GM19397 (cell line): ENCODE measurements around the gene TTC7B.

Experiments used
- ATAC-seq: cut with Tn5 transposase; IDR thresholded peaks from one replicate; pipeline ENCODE4 v1.9.1; 2021; ENCODE audit warnings: mild to moderate bottlenecking, moderate library complexity; ENCODE audit not compliant: unreplicated experiment

The TTC7B gene

DNA sequence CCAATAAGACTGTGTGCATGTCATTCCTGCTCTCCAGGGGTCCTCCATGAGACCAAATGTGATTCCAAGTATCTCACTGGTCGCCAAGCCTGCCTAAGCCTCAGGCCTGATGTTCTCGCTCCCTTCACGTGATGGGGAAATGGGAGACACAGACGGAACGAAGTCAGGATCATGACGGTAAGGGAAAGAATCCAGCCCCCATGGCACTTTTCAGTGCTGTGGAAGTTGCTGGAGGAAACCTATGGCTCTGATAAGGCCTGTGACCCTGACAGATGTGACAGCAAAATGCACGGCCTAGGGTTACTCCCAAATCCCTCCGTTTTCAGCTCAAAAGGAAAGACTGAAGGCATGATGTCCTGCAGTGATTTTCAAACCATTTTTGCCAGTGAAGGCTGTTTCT lies 234.5 kb downstream of the TTC7B start:
- no peak for ATAC-seq

DNA sequence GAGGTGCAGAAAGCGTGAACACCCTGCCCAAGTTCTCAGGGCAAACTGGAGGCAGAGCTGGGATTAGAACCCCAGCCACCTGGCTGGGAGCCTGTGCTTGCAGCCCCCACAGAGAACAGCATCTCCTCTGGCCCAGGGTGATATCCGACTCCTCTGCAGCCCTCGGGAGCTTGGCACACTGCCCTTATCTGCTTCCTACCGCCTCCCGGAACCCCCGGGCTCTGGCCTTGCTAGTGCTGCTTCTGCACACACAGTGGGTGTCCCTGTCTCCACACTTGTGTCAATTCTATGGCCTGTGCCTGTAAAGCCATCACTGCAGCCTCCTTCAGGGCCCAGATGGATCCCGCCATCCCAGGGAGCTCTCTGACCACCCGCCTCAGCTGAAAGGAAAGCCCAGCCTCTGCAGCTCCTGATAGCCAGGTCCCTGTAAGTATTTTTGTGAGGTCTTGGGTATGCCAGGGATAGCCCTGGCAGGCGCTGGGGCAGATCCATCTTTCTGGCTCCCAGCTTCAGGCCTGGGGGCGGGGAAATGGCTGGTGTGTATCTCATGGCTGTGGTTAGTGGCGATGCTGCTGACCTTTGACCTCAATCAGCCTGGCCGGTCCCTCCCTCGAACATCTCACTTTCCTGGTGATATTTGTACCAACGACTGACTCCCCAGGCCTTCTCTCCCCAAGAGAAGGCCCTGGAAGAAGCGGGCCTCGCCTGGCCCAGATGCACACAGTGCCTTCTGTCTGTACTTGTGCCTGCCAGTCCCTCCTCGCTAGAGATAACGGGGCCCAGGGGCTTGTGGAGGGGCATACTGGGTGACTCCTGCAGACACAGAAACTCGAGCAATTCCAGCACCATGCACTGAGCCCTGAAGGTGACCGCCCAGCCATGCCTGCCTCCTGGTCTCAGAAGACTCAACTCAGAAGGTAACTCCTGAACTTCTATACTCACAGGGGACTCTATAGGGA lies 235.6 kb downstream of the TTC7B start:
- no peak for ATAC-seq

DNA sequence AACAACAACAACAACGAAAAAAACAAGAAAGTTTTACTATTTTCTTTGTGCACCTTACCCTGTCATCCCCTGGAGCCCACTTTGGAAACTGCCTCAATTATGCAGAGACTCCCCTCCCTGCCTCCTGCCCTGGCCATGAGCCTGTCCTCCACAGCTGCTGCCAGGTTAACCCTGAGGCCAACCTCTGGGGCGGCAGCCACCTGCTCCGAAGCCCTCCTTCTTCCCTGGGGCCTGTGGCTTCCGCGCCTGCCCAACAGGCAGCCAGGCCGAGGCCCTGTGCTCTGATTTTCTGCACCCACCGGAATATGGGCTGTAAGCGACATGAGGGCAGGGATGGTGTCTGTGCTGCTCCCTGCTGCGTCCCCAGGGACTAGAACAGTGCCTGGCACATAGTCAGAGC lies 236.4 kb downstream of the TTC7B start:
- ATAC-seq: no peak

DNA sequence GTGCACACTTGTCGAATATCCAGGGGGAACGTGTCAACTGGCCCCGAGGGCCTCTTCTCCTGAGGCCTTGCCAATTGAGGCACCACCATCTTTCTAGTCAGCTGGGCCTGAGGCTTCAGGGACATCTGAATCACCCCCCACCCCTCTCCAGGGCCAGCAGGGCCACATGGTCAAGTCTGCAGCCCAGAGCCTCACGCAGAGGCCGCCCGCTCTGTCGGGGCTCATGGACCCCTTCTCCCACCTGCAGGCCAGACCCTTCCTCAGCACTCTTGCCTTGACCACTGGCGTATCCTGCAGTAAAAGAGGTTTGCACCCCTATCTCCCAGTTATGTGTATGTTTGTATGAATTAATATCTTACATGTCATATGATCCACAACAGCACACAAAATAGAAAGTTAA lies 237.1 kb downstream of the TTC7B start:
- no peak for ATAC-seq

DNA sequence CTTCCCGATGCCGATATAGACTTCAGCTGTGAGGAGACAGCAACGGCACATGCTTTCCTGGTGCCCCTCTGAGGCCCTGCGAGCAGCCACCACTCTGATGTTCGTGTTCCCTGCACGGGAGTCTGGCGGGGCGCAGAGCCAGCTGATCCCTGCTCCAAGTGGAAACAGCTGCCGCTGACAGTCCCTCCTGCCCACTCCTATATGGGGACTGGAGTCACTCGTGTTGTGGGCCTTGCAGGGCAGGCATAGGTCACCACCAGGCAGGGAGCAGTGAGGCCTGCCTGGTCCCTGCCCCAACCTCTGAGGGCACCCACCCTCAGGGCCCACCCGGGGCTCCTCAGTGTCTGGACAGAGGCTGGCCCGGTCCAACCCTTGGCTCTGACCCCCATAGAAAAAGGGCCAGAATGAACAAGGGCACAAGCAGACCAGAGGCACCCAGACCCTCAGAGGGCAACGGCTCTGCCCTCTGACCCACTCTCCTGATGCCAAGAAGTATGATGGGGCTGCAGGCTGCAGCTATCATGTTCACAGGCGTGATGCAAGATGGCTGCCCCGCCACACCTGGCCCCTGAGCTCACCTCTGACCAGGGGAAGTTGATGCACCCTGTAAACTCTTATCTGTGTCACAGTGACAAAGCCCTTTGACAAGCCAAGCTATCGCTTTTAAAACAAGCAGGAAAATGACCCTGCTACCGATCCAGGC lies 237.8 kb downstream of the TTC7B start:
- ATAC-seq: no peak

DNA sequence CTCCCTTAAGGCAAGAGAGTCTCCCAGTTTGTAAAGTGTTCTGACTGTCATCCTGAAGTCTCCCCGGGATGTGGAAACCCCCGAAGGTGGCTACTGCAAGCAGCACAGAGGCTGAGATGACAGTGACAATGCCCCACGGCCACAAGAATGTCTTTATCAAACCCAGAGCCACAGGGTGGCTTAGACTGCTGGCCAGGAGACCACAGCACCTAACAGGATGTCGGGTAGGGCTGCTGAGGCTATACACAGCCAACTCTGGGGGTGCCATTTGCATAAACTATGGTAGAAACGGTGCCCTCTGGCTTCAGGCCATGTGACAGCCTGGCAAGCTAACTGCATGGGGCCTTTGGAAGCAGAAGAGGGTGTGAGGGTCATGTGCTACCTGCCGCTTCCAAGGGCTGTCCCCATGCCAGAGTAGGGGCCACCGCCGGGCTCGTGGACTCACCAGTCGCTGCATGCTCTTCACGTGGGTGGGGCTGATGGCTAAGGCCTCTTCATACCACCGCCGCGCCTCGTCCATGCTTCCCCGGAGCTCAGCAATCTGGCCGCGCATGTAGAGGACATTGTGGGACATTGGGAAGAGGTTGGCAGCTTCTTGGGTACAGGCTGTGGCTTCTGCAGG lies 238.5 kb downstream of the TTC7B start:
- no peak for ATAC-seq

DNA sequence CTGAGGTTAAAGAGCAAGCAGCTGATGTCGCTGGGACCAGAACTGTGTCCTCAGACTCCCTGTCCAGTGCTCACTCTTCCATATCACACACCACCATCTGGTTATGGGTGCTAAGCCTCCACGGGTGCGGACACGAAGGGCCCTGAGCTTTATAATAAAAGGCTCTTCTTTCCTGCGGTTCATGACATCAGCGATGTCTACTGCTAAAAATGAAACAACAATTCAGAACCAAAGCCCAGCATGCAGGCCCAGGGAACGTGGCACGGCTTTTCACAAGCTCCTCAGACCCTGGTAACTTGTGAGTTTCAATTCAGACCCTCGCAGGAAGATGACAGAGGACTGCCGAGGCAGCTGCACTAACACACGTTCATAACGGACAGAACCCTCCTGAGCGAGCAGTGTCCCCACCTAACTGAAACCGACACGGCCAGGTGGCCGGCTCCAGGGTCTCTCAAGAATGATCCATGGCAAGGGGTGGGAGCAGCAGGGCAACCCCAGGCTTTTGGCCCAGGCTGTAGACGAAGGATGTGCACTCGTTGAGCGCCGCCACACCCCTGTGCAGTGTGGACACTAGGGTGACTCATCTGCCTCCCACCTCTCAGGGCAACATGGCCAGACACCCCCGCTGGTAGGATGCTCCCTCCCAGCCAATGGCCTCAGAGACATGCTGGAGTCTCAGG lies 239.1 kb downstream of the TTC7B start:
- ATAC-seq: no peak

DNA sequence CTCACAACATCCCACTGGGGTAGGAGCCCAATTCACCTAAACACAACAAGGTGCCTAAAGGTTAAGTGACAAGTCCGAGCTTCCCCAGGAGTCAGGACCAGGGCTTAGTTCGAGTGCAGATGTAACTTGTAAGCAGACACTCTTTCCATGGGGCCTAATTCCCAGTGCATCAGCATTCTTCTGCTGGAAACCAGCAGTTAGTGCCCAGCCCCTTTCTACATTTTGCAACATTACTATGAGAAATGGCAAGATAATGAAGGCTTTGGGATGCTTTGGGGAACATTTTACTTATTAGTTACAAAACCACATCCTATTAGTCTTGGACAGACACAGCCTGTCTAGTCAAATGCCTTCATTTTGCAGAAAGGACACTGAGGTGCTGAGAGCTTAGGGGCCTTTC lies 239.6 kb downstream of the TTC7B start:
- ATAC-seq: no peak

DNA sequence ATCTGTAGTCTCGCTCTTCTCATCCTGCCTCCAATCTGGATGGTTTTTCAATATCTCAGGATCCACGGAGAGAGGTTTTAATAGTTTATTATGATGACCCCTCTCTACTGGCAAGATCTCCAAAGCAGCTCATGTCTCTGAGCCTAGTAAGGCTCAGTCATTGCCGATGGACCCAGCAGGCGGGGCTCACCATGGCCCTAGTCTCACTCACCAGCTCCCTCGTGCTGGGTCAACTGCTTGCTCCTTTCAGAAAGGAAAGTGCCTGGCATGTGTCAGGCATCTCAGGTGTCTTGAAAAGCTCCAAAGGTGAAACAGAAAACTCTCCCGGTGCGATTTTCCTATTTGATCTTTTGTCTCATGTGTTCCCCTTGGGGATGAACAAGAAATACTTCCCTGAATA lies 240.4 kb downstream of the TTC7B start:
- ATAC-seq: no peak

DNA sequence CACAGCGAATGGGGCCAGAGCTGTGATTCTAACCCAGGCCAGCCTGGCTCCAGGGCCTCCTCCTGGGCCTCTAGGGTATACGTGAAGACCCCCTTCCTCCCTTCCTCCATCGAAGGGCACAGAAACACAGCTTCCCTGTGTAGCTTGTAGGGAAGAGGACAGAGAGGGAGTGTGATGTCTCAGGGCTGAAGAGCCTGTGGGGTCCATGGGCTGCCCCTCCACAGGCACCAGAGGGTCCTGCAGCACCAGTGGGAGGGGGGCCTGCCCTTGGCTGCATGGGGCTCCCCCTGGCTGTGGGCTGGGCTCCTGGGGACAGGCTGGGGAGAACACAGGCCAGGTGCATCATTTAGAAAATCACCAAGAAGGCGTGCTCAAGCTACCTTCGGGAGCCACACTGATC lies 240.9 kb downstream of the TTC7B start:
- ATAC-seq: no peak

DNA sequence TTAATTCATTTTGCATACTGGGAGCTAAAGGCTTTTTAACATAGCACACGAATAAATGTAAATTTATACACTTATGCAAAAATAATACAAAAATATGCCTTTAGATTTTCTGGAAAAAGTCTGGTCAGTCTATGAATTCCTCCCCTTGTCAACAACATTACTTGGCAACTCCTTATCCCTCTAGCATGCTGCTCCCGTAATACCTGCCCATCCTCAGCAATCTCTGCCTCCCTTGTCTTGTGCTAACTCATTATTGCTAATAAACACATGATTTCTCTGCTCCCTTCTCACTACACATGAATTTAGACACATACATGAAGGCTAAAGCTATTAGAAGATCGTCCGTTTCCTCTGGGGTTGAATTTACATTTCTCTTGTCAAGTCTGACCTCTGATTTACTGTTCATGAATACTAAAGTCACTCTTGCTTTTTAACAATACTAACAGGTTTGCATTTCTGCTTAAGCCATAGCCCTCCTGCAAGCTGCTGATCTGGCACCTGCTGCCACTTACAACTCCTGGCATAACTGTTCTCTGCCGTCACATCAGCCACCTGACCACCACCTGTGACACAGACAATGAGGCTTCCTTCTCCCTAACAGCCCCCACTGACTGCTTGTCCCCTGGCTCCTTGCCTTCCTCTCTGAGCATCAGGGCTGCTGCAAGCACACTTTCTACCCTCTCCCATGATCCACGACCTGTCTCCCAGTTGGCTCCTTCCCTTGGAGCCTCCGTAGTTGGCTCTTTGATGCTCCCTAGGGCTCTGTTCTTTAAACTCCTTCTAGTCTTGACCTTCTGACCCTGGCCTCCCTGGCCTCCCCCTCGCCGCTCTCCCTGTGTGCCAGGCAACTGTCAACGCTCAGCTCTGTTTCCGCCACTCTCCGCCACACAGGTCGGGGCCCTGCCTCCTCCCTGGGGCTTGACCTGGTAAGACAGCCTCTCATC lies 241.8 kb downstream of the TTC7B start:
- ATAC-seq: no peak

DNA sequence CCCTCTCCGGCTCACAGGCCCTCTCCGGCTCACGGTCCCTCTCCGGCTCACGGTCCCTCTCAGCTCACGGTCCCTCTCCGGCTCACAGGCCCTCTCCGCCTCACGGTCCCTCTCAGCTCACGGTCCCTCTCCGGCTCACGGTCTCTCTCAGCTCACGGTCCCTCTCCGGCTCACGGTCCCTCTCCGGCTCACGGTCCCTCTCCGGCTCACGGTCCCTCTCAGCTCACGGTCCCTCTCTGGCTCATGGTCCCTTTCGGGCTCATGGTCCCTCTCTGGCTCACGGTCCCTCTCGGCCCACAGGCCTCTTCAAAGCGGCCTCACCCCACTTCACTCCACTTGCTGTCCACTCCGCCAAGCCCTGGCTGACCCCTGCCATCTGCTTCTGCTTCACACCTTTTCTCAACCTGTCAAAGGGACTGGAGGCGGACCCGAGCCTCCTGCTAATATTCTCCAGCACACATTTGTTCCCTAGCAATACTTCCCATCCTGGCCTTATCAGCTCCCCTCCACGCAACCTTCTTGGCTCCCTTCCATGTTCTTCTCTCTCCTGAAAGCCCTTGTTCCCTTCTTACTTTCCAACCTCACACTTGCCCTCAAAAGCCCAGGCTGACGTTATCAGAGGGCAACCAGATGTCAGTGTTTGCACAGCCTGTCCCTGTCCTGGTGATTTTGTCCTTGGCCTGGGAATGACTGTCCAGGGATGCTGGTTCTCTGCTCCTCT lies 242.7 kb downstream of the TTC7B start:
- no peak for ATAC-seq

DNA sequence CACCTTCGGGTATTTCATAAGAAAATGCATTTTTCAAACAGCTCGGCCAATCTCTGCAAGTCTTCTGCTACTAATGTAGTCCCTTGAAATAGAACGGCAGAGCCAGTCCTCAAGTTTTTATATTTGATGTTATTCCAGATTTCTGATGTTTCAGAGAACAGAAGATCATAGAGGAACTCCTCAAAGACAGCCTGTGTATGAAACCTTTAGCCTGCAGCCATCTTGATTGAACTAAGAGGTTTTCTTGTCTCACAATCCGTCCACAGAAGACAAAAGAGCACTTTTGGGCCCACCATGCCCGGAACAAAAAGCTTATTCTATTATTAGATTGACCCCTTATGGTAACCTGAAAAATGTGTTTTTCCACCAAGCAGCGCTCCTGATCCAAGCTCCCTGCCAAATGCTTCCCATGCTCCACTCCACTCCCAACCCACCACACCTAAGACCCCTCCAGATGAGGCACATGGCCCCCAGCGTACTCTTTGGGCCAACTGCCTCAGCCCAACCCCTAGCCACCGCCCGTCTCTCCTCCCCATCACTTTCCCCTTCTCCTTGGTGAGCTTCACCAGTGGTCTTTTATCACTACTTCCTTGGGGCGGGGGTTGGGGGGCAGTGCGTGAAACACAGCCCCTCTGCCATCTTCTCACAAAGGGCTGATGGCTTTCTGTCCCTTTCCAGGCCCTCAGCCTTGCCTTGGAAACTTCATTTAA lies 243.6 kb downstream of the TTC7B start:
- ATAC-seq: no peak

DNA sequence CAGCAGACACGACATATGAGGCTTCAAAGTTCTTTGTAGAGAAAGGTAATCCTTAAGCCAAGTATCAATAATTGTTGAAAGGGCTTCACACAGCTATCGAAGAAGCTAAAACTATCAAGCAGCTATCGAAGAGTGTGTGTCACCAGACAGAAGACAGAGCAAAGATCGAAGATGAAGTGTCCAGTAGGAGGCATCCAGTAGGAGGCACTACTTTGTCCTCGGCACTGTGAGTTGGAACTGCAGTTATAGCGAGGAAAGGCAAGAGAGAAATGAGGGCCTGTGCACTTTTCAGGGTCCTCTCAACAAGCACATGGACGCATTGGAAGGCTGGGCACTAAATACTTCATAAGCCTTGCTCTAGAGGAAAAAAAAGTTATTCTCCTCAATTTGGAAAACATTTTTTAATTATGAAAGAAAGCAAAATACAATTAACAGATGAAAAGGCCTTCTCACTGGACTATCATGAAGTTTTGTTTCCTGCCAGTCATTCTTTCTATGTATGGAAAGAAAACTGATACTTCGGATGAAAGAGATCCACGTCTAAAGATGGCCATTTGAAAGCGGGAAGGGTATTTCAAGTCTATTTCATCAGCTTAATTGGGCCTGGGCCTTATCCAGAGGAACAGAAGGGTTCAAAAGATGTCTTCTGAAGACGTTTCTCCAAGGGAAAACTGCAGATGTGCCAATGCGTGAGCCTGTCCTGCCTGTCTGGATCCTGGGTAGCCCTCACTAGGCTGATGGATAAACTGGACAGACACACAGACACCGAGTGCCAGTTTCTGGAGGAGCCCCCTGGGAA lies 244.9 kb downstream of the TTC7B start:
- no peak for ATAC-seq

DNA sequence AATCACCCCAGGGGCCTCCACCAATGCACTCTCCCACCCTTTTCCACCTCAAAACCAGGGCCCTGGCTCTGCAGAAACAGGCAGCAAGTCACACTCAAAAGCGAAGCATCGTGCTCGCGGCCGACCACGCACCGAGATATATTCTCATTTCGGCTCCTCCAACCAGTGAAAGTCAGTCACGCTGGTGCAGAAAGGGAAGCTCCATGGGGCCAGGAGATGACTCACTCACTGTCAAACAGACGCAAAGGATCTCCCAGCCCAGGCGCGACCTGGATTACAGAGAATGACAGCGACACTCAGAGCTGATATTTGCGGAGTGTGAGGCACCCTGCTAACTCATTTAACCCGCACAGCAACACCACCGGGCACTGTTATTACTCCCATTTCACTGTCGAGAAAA lies 245.8 kb downstream of the TTC7B start:
- ATAC-seq: no peak

DNA sequence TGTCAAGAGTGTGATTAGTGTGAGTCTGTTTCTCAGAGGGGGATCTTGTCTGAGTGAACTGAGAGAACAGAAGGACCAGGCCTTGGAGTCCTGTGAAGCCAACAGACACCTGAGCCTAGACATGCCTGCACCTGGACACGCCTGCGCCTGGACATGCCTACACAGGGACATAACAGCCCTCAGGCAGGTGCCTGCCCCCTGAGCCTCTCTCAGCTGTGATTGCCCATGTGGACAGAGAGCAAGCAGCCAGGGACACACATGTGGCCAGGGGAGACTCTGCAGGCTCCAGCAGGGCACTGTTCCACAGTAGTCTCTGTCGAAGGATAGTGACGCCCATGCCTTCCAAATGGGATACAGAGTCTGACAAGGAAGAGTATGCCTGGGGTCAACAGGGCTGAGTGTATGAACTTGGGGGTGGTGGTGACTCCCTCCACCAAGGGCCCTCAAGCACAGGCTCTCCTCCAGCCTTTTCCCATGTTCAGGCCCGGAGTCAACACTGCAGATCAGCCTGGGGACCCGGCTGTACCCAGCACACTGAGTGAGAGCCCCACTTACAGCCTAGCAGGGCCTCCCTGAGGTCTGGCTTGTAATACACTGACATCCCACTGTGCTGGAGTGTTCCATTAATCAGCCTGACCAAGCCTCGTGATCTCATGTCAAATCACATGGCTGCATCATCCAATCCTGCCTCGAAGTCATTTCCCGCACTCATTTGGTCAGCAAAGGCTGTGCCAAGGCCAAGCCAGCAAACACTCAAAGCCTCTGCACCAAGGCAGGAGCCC lies 246.4 kb downstream of the TTC7B start:
- ATAC-seq: no peak

DNA sequence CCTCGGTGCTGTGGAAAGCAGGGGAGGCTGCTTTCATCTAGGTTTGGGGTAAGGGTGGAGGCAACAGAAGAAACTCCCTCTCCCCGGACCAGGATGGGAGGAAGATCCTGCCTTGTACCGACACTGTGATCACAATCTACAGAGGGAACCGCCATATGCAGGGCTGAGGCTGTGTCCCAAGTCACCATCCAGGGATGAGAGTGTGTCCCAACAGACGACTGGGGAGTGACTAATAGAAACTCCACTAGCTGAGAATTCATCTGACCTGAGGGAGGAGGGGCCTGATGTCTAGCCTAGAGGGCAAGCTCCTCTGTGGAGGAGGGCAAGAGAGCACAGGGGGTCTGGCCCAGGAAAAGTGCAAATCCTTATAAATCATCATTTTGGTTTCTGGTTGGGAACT lies 247.0 kb downstream of the TTC7B start:
- no peak for ATAC-seq
